ENCODE results near the gene TAS2R40.

Gene TAS2R40

GRCh38 chr7:143233816-143234532 is 12.1 kb downstream of the TAS2R40 start:
- no peak overlapping the region for H3K4me3 Mint-ChIP-seq
- peaks cover 25% of the 10 kb centered on the region for H3K9me3 Mint-ChIP-seq
- H3K27ac Mint-ChIP-seq = no peak overlapping the region
- peaks cover 1% of the 10 kb centered on the region for H3K4me1 Mint-ChIP-seq (ENCODE audit: low read depth)
- no peak for DNase-seq (ENCODE audit: low spot score)
- peaks cover 34% of the 10 kb centered on the region for H3K27me3 Mint-ChIP-seq (ENCODE audit: low read depth)
- H3K36me3 Mint-ChIP-seq (ENCODE audit: low read depth) = peaks cover 11% of the 10 kb centered on the region

DNA sequence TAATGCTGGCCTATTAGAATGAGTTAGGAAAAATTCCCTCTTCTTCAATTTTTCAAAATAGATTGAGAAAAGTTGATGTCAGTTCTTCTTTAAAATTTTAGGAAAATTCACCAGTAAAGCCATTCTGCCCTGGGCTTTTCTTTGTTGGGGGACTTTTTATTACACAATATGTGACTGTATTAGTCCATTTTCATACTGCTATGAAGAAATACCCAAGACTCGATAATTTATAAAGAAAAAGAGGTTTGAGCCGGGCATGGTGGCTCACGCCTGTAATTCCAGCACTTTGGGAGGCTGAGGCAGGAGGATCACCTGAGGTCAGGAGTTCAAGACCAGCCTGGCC is 12.7 kb downstream of the TAS2R40 start:
- Mint-ChIP-seq H3K27me3 (ENCODE audit: low read depth) (peaks cover 34% of the 10 kb centered on the region), H3K4me3 (no peak overlapping the region), H3K27ac (no peak overlapping the region), H3K36me3 (ENCODE audit: low read depth) (peaks cover 11% of the 10 kb centered on the region), H3K9me3 (peaks cover 25% of the 10 kb centered on the region), H3K4me1 (ENCODE audit: low read depth) (peaks cover 2% of the 10 kb centered on the region)
- DNase-seq (ENCODE audit: low spot score) = no peak

- Mint-ChIP-seq H3K4me1 (ENCODE audit: low read depth) (peaks cover 5% of the 10 kb centered on the region), H3K27ac (no peak overlapping the region), H3K9me3 (peaks cover 25% of the 10 kb centered on the region), H3K4me3 (no peak overlapping the region), H3K36me3 (ENCODE audit: low read depth) (peaks cover 11% of the 10 kb centered on the region), H3K27me3 (ENCODE audit: low read depth) (peaks cover 34% of the 10 kb centered on the region)
- no peak for DNase-seq (ENCODE audit: low spot score)
Observed at GRCh38 chr7:143235561-143235960, 13.7 kb downstream of the TAS2R40 start.

DNA sequence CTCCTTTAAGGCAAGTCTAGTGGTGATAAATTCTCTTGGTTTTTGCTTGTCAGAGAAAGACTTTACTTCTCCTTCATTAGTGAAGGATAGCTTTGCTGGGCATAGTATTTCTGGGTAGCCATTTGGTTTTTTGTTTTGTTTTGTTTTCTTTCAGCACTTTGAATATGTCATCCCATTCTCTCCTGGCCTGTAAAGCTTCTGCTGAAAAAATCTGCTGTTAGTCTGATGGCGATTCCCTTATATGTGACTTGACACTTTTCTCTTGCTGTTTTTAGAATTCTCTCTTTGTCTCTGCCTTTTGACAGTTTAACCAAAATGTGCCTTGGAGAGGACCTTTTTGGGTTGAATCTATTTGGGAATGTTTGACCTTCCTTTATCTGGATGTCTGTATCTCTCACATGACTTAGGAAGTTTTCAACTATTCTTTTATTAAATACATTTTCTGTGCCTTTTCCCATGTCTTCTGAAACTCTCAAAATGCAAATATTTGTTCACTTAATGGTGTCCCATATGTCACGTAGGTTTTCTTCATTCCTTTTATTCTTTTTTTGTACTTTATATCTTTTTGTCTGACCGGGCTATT is 14.7 kb downstream of the TAS2R40 start:
- Mint-ChIP-seq H3K27ac (no peak overlapping the region), H3K4me1 (ENCODE audit: low read depth) (peaks cover 15% of the 10 kb centered on the region), H3K27me3 (ENCODE audit: low read depth) (peaks cover 34% of the 10 kb centered on the region), H3K9me3 (peaks cover 25% of the 10 kb centered on the region), H3K4me3 (no peak overlapping the region), H3K36me3 (ENCODE audit: low read depth) (peaks cover 11% of the 10 kb centered on the region)
- DNase-seq (ENCODE audit: low spot score) = no peak

DNA sequence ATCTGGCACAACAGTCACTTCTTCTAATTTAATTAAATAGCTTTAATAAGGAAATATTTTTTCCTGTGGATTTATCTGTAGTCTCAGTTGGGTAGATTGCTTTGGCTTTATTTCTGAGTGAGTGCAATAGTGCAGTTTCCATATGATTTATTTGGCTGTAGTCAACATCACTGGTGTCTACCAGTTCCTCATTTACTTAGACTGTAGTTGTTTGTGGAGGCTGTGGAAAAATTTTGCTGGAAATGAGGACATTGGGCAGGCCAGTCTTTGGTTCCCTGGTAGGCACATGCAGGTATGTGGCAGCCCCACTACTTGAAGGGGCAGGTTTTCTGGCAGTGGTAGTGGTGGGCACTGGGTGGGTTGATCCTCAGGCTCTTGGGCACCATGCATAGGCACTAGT is 15.5 kb downstream of the TAS2R40 start:
- no peak overlapping the region for H3K27ac Mint-ChIP-seq
- peaks cover 25% of the 10 kb centered on the region for H3K9me3 Mint-ChIP-seq
- H3K27me3 Mint-ChIP-seq (ENCODE audit: low read depth) = peaks cover 34% of the 10 kb centered on the region
- H3K4me3 Mint-ChIP-seq = no peak overlapping the region
- H3K36me3 Mint-ChIP-seq (ENCODE audit: low read depth) = peaks cover 11% of the 10 kb centered on the region
- DNase-seq (ENCODE audit: low spot score) = no peak
- H3K4me1 Mint-ChIP-seq (ENCODE audit: low read depth) = peaks cover 21% of the 10 kb centered on the region

- H3K27ac Mint-ChIP-seq = no peak overlapping the region
- peaks cover 29% of the 10 kb centered on the region for H3K27me3 Mint-ChIP-seq (ENCODE audit: low read depth)
- H3K36me3 Mint-ChIP-seq (ENCODE audit: low read depth) = peaks cover 11% of the 10 kb centered on the region
- H3K4me3 Mint-ChIP-seq = no peak overlapping the region
- peaks cover 25% of the 10 kb centered on the region for H3K9me3 Mint-ChIP-seq
- DNase-seq (ENCODE audit: low spot score) = no peak
- peaks cover 28% of the 10 kb centered on the region for H3K4me1 Mint-ChIP-seq (ENCODE audit: low read depth)
Observed at GRCh38 chr7:143238289-143238980, 16.6 kb downstream of the TAS2R40 start.

DNA sequence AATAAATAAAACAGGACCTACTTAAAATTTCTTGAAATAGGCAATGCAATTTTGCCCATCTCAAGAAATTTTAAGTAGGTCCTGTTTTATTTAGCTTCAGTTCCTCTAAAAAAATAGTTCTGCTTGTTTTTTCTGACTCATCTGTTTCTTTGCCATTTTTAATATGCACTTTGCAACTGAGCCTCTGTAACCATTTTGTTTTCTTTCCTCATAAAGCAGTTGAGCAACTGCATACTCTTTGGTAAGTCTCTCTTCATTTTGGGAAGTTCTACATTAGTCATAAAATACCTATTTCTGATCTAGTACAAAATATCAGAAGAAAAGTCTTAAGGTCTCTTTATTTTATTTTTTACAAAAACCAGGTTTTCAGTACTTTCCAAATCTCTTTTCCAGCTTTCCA is 18.0 kb downstream of the TAS2R40 start:
- peaks cover 17% of the 10 kb centered on the region for H3K27me3 Mint-ChIP-seq (ENCODE audit: low read depth)
- peaks cover 25% of the 10 kb centered on the region for H3K9me3 Mint-ChIP-seq
- peaks cover 16% of the 10 kb centered on the region for H3K36me3 Mint-ChIP-seq (ENCODE audit: low read depth)
- no peak for DNase-seq (ENCODE audit: low spot score)
- H3K4me1 Mint-ChIP-seq (ENCODE audit: low read depth) = peaks cover 41% of the 10 kb centered on the region
- no peak overlapping the region for H3K4me3 Mint-ChIP-seq
- H3K27ac Mint-ChIP-seq = no peak overlapping the region

DNA sequence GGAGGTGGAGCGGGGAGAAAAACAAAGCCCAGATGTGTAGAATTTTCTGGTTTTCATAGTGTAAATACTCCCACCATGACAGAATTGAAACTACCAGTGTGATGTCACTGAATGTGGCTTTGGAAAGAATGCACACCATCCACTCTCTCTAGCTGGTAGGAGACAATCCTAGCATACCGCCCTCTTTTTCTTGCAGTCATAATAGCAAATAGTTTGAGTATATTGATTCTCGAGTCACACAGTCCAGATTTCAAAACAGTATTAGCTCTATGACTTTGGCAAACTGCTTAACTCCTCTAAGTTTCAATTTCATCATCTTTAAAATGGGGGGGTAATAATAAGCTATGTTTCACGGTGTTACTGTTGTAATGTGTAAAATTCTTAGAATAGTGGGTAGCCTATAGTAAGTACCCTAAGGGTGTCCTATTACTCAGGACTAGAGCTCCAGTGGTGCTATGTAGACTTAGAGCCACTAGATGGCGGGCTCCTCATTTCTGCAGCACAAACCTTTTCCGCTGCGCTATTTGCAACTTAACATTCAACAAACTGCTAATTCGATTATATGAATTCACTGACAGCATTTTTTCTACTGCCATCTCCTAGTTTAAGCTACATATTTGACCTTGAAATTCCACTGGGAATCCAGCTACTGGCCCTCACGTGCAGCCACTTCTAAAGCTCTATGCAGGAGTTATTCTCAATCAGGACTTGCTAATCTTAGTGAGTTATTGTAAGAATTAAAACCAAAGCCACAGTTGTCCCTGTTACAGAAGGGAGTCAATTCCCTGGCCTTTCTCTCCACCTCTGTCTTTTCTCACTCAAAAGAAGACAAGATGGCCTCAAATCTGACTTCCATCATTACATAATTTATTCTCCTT is 18.7 kb downstream of the TAS2R40 start:
- peak overlapping the region; percentile 11 for H3K27ac Mint-ChIP-seq
- peaks cover 12% of the 10 kb centered on the region for H3K27me3 Mint-ChIP-seq (ENCODE audit: low read depth)
- peaks cover 20% of the 10 kb centered on the region for H3K9me3 Mint-ChIP-seq
- peak; percentile 61 for DNase-seq (ENCODE audit: low spot score)
- peaks cover 45% of the 10 kb centered on the region for H3K4me1 Mint-ChIP-seq (ENCODE audit: low read depth)
- H3K36me3 Mint-ChIP-seq (ENCODE audit: low read depth) = peaks cover 13% of the 10 kb centered on the region
- no peak overlapping the region for H3K4me3 Mint-ChIP-seq

DNA sequence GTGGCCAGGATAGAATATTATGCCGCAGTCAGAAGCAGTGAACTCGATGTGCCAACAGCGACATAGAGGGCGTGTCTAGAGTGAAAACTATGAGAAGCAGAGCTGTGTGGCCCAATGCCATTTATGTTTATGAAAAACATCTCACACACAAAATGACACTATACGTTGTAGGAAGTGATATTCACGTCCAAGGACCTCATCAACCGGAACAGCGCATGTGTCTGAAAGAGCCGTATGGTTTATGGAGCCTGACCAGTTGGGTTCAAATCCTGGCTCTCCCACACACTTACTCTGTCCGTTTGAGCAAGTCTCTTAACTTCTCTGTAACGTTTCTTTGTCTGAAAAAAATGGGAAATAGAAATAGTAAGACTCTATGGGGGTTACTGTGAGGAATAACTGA is 20.5 kb downstream of the TAS2R40 start:
- peaks cover 62% of the 10 kb centered on the region for H3K4me1 Mint-ChIP-seq (ENCODE audit: low read depth)
- peaks cover 11% of the 10 kb centered on the region for H3K36me3 Mint-ChIP-seq (ENCODE audit: low read depth)
- no peak overlapping the region for H3K27ac Mint-ChIP-seq
- H3K4me3 Mint-ChIP-seq = no peak overlapping the region
- peaks cover 17% of the 10 kb centered on the region for H3K9me3 Mint-ChIP-seq
- no peak for DNase-seq (ENCODE audit: low spot score)
- H3K27me3 Mint-ChIP-seq (ENCODE audit: low read depth) = no peaks in the 10 kb centered on the region

DNA sequence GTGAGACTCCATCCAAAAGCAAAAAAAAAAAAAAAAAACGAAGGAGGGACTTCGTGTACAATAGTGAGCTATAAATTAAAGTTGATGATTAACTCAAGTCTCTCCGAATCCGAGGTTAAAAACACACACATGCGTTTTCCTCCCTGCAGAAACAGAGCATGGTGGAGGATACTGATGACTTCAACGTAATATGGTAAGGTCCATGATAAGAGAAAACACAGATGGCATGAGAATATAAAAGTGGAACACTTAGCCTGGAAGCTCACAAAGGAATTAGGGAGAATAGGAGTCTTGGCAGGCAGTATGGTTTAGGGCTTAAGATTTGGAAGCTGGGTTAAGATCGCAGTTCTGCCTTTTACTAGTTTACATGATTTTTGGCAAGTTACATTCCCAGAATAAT is 21.3 kb downstream of the TAS2R40 start:
- Mint-ChIP-seq H3K36me3 (ENCODE audit: low read depth) (peaks cover 13% of the 10 kb centered on the region), H3K4me3 (no peak overlapping the region)

DNA sequence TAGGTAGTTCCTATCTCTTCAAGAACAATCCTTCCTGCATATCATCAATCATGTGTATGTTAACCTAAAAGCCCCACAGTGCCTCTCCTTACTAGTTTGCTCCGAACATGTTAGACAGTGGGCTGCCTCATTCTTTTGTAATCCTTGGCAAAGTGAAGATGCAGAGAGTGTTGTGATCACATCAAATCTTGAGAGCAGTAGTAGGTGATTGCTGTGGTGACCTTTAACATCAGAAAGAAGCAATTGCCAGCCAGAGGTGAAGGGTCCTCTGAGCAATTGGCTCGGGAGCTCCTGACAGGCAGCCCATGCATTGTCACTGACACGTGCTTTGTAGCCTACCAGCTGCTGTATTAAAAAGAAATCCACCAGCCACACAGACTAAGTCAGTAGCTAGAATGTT is 21.8 kb downstream of the TAS2R40 start:
- peaks cover 19% of the 10 kb centered on the region for H3K9me3 Mint-ChIP-seq
- H3K4me3 Mint-ChIP-seq = peak overlapping the region; percentile 50
- no peaks in the 10 kb centered on the region for H3K27me3 Mint-ChIP-seq (ENCODE audit: low read depth)
- peaks cover 67% of the 10 kb centered on the region for H3K4me1 Mint-ChIP-seq (ENCODE audit: low read depth)
- peaks cover 17% of the 10 kb centered on the region for H3K36me3 Mint-ChIP-seq (ENCODE audit: low read depth)
- peak overlapping the region; percentile 64 for H3K27ac Mint-ChIP-seq
- no peak for DNase-seq (ENCODE audit: low spot score)

More for the DNA sequence above, 21.3 kb downstream of the TAS2R40 start:
- peaks cover 17% of the 10 kb centered on the region for H3K9me3 Mint-ChIP-seq
- no peak overlapping the region for H3K27ac Mint-ChIP-seq
- no peak for DNase-seq (ENCODE audit: low spot score)
- H3K4me1 Mint-ChIP-seq (ENCODE audit: low read depth) = peaks cover 63% of the 10 kb centered on the region
- H3K27me3 Mint-ChIP-seq (ENCODE audit: low read depth) = no peaks in the 10 kb centered on the region

DNA sequence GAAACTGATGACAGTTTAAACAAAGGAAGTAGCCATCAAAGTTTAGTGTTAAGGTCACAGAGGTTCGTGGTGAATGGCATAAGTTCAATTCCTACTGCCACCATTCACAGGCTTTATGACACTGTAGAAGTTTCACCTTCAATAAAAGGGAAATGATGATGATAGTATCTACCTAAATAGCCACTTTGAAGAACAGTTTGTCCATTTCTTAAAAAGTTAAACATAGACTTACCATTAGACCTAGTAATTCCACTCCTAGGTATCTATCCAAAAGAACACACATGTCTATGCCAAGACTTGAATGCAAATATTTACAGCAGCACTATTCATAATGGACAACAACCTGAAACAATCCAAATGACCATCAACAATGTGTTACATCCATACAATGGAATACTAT is 22.5 kb downstream of the TAS2R40 start:
- Mint-ChIP-seq H3K4me1 (ENCODE audit: low read depth) (peaks cover 71% of the 10 kb centered on the region), H3K27ac (peak overlapping the region; percentile 75), H3K36me3 (ENCODE audit: low read depth) (peaks cover 24% of the 10 kb centered on the region), H3K9me3 (peaks cover 19% of the 10 kb centered on the region), H3K27me3 (ENCODE audit: low read depth) (no peaks in the 10 kb centered on the region), H3K4me3 (peak overlapping the region; percentile 47)
- no peak for DNase-seq (ENCODE audit: low spot score)

GRCh38 chr7:143245123-143245522 is 23.3 kb downstream of the TAS2R40 start:
- Mint-ChIP-seq H3K36me3 (ENCODE audit: low read depth) (peaks cover 31% of the 10 kb centered on the region), H3K4me3 (peak overlapping the region; percentile 25), H3K4me1 (ENCODE audit: low read depth) (peaks cover 77% of the 10 kb centered on the region), H3K27me3 (ENCODE audit: low read depth) (no peaks in the 10 kb centered on the region), H3K27ac (peak overlapping the region; percentile 75), H3K9me3 (peaks cover 27% of the 10 kb centered on the region)
- DNase-seq (ENCODE audit: low spot score) = no peak

Measured in T-helper 2 cell treated with Interferon-gamma antibody and Interleukin-4, amounts not matched to agents 5 μg/mL and 100 μg/mL, for 36 hours (primary cell).